NCI-H748 treated with DMSO at 0.1 percent for 48 hours (cell line): Measurements from ENCODE around the gene PLA1A.

Source experiments
- DNase-seq: peaks from one replicate; lab custom pipeline; 2025; lab: John Stamatoyannopoulos, UW

The PLA1A gene

GRCh38 chr3:119608405-119609000, 10.8 kb downstream of the PLA1A start:
- no peak for DNase-seq

GRCh38 chr3:119609301-119609700, 11.6 kb downstream of the PLA1A start:
- no peak for DNase-seq

- no peak for DNase-seq
Observed at GRCh38 chr3:119611664-119612063, 14.0 kb downstream of the PLA1A start.

DNA sequence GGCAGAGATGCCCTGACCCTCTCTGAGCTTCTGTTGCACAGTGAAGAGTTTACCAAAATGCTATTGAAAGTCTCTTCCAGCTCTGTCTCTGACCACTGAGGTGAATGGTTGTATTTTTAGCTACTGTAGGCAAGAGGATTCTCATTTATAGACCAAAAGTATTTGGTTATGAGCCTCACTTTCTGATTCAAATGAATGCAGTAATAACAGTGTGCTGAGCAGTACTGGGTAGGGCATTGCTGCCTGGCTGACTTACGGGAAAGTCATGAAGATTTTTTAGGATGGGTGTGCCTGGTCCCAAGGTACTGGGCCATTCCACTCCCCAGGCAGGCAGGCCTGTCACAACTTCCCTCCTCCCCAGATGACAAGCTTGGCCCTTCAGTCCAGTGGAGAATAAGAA, 15.5 kb downstream of the PLA1A start:
- no peak for DNase-seq

GRCh38 chr3:119613872-119614271, 16.2 kb downstream of the PLA1A start:
- no peak for DNase-seq

DNA sequence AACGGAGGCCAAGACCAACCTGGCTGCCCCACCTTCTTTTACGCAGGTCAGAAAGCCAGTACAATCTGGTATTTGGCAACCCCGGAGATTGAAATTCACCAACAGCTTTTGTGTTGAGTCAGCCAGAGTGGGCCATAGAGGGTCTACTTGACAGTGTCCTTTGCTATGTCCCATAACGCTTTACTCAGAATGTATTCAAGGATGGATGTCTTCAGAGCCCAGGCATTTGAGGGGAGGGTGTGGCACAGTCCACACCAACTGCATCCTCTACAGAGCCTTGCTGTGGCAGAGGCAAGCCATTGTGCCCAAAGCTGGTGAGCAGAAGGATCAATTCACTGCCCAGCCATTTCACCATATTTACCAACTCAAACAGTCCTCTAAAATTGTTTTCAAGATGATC, 18.4 kb downstream of the PLA1A start:
- no peak for DNase-seq

DNA sequence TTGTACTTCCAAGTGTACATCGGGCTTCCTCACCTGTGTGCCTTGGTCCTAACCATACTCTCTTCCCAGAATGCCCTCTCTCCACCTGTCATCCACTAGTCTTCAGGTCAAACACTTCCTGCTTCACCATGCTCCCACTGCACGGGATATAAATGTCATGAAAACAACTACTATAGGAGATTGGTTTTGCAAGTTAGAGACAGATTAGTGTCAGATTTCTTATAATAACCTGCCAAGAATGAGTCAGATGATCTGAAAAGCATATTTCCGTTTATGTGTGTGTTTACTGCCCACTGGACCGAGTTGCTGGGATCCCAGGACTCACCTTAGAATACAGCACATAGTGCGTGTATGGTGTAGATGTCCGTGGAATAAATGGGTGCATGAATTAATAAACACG, 21.4 kb downstream of the PLA1A start:
- no peak for DNase-seq

DNA sequence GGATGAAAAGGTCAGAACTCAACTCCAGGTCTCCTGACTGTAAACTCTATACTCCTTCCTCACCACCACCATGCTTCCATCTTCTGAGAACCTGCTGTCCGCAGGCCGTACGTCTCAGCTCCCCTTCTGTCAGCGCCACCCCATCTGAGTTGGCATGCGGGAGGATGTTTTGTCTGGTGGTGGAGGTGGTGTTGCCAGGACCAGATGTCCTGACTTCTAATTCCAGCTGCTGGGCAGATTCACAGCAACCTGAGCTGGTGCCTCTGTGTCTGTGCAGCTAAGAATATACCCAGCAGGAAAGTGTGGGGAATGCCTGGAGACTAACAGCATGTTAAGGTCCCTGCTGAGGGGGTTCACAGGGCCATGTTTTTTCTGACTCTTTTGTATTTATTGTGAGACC, 23.2 kb downstream of the PLA1A start:
- DNase-seq: no peak

DNA sequence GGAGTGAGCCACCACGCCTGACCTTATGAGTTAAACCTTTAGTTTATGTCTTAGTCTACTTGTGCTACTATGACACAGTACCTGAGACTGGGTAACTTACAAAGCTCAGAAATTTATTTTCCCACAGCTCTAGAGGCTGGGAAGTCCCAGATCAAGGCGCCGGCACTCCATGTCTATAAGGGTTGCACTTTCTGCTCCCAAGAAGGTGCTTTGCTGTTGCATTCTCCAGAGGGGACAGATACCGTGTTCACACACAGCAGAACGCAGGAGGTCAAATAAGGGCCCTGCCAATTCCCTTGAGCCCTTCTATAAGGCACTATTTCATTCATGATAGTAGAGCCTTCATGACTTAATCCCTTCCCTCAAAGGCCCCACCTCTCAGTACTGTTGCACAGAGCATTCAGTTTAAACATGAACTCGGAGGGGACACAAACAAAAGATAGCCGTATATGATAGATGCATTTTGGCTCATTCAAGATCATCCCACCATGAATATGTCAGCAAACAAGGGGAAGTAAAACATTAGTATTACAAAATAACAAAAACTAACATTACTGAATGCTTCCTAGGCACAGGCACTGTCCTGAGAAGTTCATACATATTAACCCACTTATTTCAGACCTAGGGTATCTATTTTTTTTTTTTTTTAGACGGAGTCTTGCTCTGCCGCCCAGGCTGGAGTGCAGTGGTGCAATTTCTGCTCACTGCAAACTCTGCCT, 26.5 kb downstream of the PLA1A start:
- no peak for DNase-seq

GRCh38 chr3:119625451-119626153, 27.9 kb downstream of the PLA1A start:
- no peak for DNase-seq

GRCh38 chr3:119626196-119626595, 28.5 kb downstream of the PLA1A start:
- no peak for DNase-seq

DNA sequence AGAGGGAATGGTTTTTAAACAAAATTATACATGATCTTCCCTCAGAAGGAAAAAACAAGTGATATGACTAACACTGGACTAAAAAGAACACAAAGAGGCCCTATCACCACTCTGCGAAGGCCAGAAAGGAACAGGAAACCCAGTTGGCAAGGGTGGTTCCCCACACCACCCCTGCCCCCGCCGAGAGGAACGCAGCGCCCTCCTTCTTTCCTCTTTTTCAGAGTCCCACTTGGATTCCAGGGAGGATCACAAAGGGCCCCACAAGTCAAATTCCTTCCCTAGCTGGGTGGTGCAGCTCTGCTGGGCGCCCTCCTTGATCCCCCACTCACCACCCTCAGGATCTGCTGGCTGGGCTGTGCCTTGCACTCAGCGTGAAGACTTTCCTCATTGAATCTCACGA, 29.8 kb downstream of the PLA1A start:
- DNase-seq: no peak

GRCh38 chr3:119628390-119628789, 30.7 kb downstream of the PLA1A start:
- no peak for DNase-seq

- no peak for DNase-seq
Observed at GRCh38 chr3:119628816-119629445, 31.2 kb downstream of the PLA1A start.

DNA sequence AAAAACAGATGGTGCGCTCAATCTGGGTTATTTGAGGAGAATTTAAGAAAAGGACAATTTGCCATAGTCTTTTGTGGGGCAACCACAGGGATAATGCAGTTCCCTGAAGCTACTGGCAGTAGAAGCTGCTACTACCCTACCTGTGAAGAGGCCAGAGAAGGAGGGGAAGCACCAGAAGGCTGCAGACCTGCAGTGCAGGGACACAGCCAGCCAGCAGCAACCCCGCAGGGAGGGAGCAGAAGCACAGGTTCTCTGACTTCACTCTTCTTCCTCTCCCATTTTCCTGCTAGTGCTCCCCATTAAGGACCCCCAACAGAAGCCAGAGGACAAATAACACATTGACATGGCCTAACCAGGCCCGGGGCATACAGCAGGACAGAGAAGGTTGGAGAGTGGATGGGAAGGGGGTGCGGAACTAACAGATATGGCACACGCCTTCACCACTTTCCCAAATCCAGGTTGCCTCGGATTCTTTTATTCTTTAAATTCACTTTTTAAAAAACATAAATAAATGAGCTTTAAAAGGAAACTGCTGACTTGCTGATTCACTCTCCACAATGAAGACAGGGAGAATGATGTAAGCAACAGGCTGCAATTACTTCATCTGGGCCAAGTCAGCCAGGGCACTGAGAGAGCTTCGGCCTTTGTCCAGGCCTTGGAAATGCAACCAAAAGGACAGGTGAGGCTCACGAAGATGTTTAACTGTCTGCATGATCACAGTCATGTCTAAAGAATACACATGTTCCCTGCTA, 32.6 kb downstream of the PLA1A start:
- DNase-seq: no peak

DNA sequence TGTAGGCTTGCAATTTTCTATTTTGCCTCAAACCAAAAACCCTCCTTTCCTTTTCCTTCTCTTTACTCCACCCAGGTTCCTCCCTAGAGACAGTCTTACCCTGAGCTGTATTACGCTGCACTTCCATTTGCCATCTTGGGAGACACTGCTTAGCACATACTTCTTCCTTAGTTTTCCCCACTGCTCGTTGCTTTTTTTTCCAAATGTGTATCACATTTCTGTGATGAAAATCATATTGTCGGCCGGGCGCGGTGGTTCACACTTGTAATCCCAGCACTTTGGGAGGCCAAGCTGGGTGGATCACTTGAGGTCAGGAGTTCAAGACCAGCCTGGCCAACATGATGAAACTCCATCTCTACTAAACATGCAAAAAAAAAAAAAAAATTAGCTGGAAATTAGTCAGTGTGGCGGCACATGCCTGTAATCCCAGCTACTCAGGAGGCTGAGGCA, 33.2 kb downstream of the PLA1A start:
- DNase-seq: no peak

- no peak for DNase-seq
Observed at GRCh38 chr3:119631516-119631915, 33.8 kb downstream of the PLA1A start.

DNA sequence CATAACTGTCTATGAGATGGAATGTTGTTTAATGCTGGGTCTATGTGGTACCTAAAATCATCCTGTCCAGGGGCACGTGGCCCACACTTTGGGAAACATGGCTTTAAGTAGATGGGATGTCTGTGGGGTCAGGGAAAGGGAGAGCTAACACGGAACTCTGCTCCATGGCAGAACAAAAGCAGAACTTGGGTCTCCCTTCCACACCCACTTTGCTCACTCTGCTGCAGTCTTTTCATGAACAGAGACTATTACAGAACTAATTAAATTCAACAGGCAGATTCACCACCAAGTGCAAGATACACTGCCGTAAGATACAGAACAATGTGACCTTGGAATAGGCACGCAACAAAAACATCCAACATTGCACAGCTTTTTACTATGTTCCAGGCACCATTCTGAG, 34.5 kb downstream of the PLA1A start:
- DNase-seq: no peak

DNA sequence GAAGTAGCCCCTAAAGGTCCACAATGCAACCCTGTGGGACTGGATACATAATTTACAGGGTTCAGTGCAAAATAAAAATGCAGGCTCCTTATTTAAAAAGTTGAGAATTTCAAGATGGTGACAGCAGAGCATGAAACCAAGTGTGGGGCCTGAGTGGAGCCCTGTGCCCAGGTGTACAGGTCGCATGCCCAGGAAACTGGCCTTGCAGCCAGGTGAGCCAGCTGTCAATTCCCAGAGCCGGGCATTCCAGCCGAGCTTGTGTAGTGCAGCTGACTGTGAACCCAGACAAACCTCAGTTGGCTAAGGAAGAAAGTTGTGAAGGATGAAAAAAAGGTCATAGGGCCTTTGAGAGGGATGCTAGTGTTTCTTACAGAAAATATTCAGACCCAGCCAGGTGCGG, 35.1 kb downstream of the PLA1A start:
- DNase-seq: no peak

- DNase-seq: no peak
Observed at GRCh38 chr3:119635719-119636118, 38.0 kb downstream of the PLA1A start.

GRCh38 chr3:119636249-119636648, 38.6 kb downstream of the PLA1A start:
- no peak for DNase-seq
